Neural progenitor cell (in vitro differentiated cells): ENCODE results near the gene KCNMB2.

Experiments
- EZH2 ChIP-seq: fragments of 200-600 bp; sonication (generic); IDR thresholded peaks from 2 replicates; pipeline ENCODE4 v1.6.1; 2017; ENCODE audit warnings: antibody characterized with exemption, mild to moderate bottlenecking, moderate library complexity
- EZH2phosphoT487 ChIP-seq: fragments of 200-600 bp; sonication (generic); IDR thresholded peaks from 2 replicates; pipeline ENCODE4 v1.6.1; 2017; ENCODE audit warnings: antibody characterized with exemption
- TF ChIP-seq, protein P1 (sequence below): fragments of 200-600 bp; sonication (generic); IDR thresholded peaks from 2 replicates; pipeline ENCODE4 v1.5.1; 2017; ENCODE audit warnings: antibody characterized with exemption, mild to moderate bottlenecking

GRCh38 chr3:178672275-178672674, 136.0 kb downstream of the KCNMB2 start:
- TF ChIP-seq, protein P1, sequence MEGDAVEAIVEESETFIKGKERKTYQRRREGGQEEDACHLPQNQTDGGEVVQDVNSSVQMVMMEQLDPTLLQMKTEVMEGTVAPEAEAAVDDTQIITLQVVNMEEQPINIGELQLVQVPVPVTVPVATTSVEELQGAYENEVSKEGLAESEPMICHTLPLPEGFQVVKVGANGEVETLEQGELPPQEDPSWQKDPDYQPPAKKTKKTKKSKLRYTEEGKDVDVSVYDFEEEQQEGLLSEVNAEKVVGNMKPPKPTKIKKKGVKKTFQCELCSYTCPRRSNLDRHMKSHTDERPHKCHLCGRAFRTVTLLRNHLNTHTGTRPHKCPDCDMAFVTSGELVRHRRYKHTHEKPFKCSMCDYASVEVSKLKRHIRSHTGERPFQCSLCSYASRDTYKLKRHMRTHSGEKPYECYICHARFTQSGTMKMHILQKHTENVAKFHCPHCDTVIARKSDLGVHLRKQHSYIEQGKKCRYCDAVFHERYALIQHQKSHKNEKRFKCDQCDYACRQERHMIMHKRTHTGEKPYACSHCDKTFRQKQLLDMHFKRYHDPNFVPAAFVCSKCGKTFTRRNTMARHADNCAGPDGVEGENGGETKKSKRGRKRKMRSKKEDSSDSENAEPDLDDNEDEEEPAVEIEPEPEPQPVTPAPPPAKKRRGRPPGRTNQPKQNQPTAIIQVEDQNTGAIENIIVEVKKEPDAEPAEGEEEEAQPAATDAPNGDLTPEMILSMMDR: no peak
- no peak for TF ChIP-seq EZH2
- TF ChIP-seq EZH2phosphoT487: no peak
